C4-2B (cell line): ENCODE results near the gene SPATA12.

Experiments used
- CTCF ChIP-seq: fragments of 450-650 bp; conservative IDR thresholded peaks from 2 replicates; pipeline ENCODE4 v1.5.1; 2017; ENCODE audit warnings: mild to moderate bottlenecking
- ZFX ChIP-seq: fragments of 450-650 bp; IDR thresholded peaks from 2 replicates; pipeline ENCODE4 v1.6.1; 2017

- TF ChIP-seq CTCF (no peak), ZFX (no peak)
Measured at GRCh38 chr3:57038466-57039164, 21.8 kb upstream of the SPATA12 start.
